BLaER1 (cell line): ENCODE measurements around the gene TPGS1.

Source experiments
- H3K27ac ChIP-seq: shearing (Covaris generic); formaldehyde crosslinking; 2 replicates; pipeline ENCODE4 v1.8.1; 2022
- H3K27me3 ChIP-seq: shearing (Covaris generic); formaldehyde crosslinking; 2 replicates; pipeline ENCODE4 v1.8.1; 2022
- H3K36me3 ChIP-seq: shearing (Covaris generic); formaldehyde crosslinking; 2 replicates; pipeline ENCODE4 v1.8.1; 2022
- H3K4me1 ChIP-seq: shearing (Covaris generic); formaldehyde crosslinking; 2 replicates; pipeline ENCODE4 v1.8.1; 2022
- H3K4me2 ChIP-seq: shearing (Covaris generic); formaldehyde crosslinking; 2 replicates; pipeline ENCODE4 v1.8.1; 2022
- H3K4me3 ChIP-seq: shearing (Covaris generic); formaldehyde crosslinking; 2 replicates; pipeline ENCODE4 v1.8.1; 2022
- H3K9ac ChIP-seq: shearing (Covaris generic); formaldehyde crosslinking; 2 replicates; pipeline ENCODE4 v1.8.1; 2022
- H3K9me3 ChIP-seq: shearing (Covaris generic); formaldehyde crosslinking; 2 replicates; pipeline ENCODE4 v1.8.1; 2022
- H4K20me1 ChIP-seq: shearing (Covaris generic); formaldehyde crosslinking; 2 replicates; pipeline ENCODE4 v1.8.1; 2022
- Cebpa-rat ChIP-seq: shearing (Covaris generic); IDR thresholded peaks from 2 replicates; pipeline ENCODE4 v1.8.1; 2022

The TPGS1 gene

DNA sequence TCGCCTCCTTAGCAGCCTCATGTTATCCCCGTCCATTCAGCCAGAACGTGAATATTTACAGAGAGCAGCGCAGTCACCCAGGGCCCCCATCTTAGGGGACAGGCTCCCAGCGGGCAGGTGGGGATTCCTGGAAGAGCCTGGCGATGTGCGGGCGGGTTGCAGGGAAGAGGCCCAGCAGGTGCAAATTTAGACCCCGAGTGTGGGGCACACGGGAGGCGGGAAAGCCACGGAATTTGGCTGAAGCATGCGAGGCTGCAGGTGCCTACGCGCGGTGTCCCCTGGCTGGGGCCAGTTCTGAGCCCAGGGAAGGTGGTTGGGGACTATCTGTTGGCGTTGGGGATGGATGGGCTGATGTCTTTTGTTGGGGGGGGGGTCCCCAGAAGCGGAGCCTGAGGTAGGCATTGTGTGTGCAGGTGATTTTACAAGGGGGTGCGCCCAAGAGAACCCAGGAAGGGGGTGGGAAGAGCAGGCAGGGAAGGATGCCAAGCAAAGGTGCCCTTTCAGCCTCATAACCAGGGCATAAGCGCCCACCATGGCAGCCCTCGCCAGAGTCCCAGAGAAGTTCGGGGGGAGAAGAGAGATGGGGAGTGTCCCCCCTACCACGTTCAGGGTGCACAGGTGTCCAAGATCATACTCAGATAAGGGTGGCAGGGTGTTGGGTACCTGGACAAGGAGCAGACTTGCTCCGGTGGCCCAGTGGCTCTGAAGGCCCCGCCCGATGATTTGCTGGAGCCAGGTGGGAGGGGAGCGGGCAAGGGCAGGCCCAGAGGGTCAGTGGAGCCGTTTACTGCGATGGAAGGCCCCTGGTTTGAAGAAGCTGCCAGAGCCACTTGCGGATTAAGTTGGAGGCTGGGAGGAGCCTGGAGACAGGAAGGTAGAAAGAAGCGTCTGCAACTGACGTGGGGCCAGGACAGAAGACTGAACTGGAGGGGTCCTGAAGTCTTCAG, 1.2 kb downstream of the TPGS1 start:
- peaks cover 12% of the 10 kb centered on the region for H3K36me3 ChIP-seq
- H3K9me3 ChIP-seq = no peaks in the 10 kb centered on the region

DNA sequence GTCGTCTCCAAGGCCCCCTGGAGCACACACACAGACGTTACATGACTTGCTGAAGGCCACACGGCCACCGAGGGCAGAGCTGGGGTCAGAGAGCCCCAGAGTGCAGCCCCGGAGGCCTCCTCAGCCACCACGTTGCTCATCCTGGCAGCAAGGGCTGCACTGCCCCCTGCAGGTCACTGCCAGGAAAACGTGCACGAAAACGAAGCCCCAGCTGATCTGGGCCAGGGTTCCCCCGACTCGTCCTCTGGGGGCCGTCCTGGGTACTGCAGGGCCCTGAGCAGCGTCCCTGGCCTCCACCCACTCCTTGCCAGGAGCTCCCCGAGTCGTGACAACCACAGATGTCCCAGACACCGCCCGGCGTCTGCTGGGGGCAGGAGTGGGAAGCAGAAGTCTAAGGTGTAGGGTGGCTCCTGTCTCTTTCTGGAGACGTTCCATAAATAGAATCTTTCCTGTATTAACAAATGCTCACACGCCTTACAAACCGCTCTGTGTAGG, 3.4 kb downstream of the TPGS1 start:
- H3K9ac ChIP-seq = peak overlapping the region; percentile 71
- H3K27me3 ChIP-seq = no peaks in the 10 kb centered on the region
- H3K4me3 ChIP-seq = peak overlapping the region; percentile 59
- peaks cover 27% of the 10 kb centered on the region for H3K36me3 ChIP-seq
- H4K20me1 ChIP-seq = peaks cover 26% of the 10 kb centered on the region
- H3K4me1 ChIP-seq = peaks cover 77% of the 10 kb centered on the region
- H3K27ac ChIP-seq = peak overlapping the region; percentile 81
- no peak for TF ChIP-seq Cebpa-rat
- H3K9me3 ChIP-seq = no peaks in the 10 kb centered on the region
- peak overlapping the region; percentile 93 for H3K4me2 ChIP-seq

More for the DNA sequence above, 1.2 kb downstream of the TPGS1 start:
- Histone ChIP-seq H3K4me3 (peak overlapping the region; percentile 91), H3K27ac (peak overlapping the region; percentile 95), H3K4me1 (peaks cover 69% of the 10 kb centered on the region), H3K9ac (peak overlapping the region; percentile 92), H4K20me1 (peaks cover 14% of the 10 kb centered on the region), H3K4me2 (peak overlapping the region; percentile 99), H3K27me3 (no peaks in the 10 kb centered on the region)
- no peak for TF ChIP-seq Cebpa-rat

DNA sequence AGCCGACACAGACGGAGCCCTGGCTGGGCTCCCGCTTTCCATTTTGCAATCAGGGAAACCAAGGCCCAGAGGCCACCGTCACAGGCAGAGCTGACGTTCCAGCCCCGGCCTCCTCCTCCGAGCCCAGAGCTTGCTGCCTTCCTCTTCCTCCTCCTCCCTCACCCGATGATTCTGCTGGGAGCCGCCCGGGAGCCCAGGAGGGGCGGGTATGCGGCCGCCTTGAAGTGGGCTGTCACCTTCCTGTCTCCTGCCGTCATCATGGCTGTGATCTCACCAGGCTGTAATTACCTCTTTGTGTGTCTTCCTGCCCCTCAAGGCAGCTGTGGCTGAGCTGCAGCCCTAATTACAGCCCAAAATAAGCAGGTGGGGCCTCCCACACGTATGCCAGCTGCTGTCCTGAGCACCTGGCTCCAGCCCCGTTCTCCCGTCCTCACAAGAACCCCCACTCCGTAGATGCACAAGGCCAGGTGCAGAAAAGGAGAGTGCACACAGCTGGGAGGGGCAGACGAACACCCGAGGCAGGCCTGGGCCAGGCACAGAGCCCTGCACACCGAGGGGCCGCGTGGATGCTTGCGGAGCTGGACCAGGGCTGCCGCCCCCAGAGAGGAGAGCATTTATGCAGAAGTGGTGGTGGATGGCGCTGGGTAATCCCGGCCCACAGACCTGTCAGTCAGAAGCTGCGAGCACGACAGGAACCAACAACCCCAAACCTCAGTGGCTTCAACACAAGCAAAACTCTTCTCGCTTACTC, 4.0 kb downstream of the TPGS1 start:
- Histone ChIP-seq H3K4me3 (peak overlapping the region; percentile 59), H3K4me2 (peak overlapping the region; percentile 93), H3K9ac (peak overlapping the region; percentile 71), H4K20me1 (peaks cover 26% of the 10 kb centered on the region), H3K36me3 (peaks cover 30% of the 10 kb centered on the region), H3K9me3 (no peaks in the 10 kb centered on the region), H3K27ac (peak overlapping the region; percentile 81), H3K27me3 (no peaks in the 10 kb centered on the region), H3K4me1 (peaks cover 71% of the 10 kb centered on the region)
- no peak for TF ChIP-seq Cebpa-rat

DNA sequence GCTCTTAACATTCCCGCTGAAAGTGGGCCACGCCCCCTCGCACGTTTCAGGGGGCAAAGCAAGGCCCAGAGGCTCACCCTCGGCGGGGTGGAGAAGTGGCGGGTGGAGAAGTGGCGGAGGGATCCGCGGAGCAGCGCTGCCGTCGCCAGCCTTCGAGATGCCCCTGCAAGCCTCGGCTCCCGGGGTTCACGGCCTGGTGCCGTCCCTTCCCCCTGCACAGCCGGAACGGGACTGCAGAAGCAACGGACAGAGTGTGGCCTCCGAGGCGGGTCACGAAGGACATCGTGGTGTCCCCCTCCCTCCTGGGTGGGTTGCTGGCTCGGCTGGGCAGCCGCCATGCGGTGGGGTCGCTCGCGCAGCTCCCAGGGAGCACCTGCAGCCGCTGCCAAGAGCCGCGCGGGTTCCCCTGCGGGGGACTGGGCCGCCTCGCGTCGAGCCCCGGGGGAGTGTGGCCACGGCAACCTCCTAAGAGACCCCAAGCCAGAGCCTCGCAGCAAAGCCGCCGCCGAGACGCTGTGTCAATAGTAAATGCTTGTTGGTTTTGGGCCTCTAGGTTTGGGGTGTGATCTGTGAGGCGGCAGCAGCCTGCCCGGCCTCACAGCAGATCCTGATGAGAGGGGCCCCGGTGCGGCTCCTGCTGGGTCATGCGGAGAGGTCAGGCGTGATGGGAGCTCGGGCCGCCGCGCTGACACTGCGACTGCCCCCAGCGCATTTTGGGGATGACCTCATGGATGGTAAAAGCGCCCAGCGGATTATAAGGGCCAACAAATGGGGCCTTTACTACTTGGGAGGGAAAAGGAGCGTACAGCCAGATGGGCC, 5.5 kb downstream of the TPGS1 start:
- Histone ChIP-seq H3K9me3 (no peaks in the 10 kb centered on the region), H3K36me3 (peaks cover 30% of the 10 kb centered on the region), H3K27me3 (no peaks in the 10 kb centered on the region), H4K20me1 (peaks cover 26% of the 10 kb centered on the region), H3K4me1 (peaks cover 69% of the 10 kb centered on the region), H3K9ac (peak overlapping the region; percentile 58; the same call in 1 of the 2 replicates), H3K27ac (peak overlapping the region; percentile 62), H3K4me2 (peak overlapping the region; percentile 93), H3K4me3 (0 out of 2 replicates have a peak overlapping the region, but pooled peaks have one; percentile 14)
- no peak for TF ChIP-seq Cebpa-rat

DNA sequence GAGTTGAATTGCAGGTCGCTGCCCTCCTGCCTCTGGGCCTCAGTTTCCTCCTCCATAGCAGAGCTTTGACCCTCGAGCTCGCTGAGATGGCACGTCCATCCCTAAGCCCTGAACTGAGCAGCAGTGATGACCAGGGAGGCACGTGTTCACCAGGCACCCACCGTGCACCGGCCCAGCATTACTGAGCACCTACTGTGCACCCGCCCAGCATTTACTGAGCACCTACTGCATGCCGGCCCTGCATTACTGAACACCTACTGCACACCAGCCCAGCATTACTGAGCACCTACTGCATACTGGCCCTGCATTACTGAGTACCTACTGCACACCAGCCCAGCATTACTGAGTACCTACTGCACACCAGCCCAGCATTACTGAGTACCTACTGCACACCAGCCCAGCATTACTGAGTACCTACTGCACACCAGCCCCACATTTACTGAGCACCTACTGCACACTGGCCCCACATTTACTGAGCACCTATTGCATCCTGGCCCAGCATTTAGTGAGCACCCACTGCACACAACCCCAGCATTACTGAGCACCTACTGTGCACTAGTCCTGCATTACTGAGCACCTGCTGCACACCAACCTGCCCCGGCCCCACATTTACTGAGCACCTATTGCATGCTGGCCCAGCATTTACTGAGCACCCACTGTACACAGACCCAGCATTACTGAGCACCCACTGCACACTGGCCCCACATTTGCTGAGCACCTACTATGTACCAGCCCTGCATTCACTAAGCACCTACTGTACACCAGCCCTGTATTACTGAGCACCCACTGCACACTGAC, 6.3 kb downstream of the TPGS1 start:
- Histone ChIP-seq H4K20me1 (peaks cover 26% of the 10 kb centered on the region), H3K4me3 (no peak overlapping the region), H3K4me1 (peaks cover 62% of the 10 kb centered on the region), H3K27me3 (no peaks in the 10 kb centered on the region), H3K27ac (peak overlapping the region; percentile 62), H3K4me2 (peak overlapping the region; percentile 93), H3K36me3 (peaks cover 30% of the 10 kb centered on the region), H3K9ac (peak overlapping the region; percentile 58; the same call in 1 of the 2 replicates), H3K9me3 (no peaks in the 10 kb centered on the region)
- no peak for TF ChIP-seq Cebpa-rat

DNA sequence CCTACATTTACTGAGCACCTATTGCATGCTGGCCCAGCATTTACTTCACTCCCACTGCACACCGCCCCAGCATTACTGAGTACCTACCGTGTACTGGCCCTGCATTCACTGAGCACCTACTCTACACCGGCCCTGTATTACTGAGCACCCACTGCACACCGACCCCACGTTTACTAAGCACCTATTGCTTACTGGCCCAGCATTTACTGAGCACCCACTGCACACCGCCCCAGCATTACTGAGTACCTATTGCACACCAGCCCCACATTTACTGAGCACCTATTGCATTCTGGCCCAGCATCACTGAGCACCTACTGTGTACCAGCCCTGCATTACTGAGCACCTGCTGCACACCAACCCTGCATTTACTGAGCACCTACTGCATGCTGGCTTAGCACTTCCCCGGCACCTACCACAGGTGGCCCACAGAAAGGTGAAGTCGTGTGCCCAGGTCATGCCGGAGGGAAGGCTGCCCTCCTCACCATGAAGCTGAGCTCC, 6.9 kb downstream of the TPGS1 start:
- H3K27ac ChIP-seq = no peak overlapping the region
- peaks cover 56% of the 10 kb centered on the region for H3K4me1 ChIP-seq
- no peak overlapping the region for H3K4me3 ChIP-seq
- no peak overlapping the region for H3K9ac ChIP-seq
- peak overlapping the region; percentile 93 for H3K4me2 ChIP-seq
- H4K20me1 ChIP-seq = peaks cover 26% of the 10 kb centered on the region
- H3K27me3 ChIP-seq = no peaks in the 10 kb centered on the region
- no peaks in the 10 kb centered on the region for H3K9me3 ChIP-seq
- H3K36me3 ChIP-seq = peaks cover 30% of the 10 kb centered on the region
- no peak for TF ChIP-seq Cebpa-rat

DNA sequence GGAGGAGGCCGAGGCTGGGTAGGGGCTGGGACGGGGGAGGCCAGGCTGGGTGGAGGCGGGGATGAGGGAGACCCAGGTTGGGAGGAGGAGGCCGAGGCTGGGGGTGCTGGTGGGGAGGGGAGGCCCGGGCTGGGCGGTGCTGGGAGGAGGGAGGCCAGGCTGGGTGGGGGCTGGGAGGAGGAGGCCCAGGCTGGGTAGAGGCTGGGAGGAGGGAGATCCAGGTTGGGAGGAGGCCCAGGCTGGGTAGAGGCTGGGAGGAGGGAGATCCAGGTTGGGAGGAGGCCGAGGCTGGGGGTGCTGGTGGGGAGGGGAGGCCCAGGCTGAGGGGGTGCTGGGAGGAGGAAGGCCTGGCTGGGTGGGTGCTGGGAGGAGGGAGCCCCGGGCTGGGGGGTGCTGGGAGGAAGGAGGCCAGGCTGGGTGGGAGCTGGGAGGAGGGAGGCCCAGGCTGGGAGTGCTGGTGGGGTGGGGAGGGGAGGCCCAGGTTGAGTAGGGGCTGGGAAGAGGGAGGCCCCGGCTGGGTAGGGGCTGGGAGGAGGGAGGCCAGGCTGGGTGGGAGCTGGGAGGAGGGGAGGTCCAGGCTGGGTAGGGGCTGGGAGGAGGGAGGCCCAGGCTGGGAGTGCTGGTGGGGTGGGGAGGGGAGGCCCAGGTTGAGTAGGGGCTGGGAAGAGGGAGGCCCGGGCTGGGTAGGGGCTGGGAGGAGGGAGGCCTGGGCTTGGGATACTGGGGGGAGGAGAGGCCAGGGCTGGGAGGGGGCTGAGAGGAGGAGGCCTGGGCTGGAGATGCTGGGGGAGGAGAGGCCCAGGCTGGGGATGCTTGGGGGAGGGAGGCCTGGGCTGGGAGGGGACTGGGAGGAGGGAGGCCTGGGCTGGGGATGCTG, 10.7 kb downstream of the TPGS1 start:
- Histone ChIP-seq H3K4me2 (no peak overlapping the region), H3K9ac (no peak overlapping the region), H3K4me3 (no peak overlapping the region), H3K36me3 (peaks cover 37% of the 10 kb centered on the region), H4K20me1 (peaks cover 17% of the 10 kb centered on the region), H3K27ac (no peak overlapping the region), H3K4me1 (peaks cover 28% of the 10 kb centered on the region), H3K9me3 (no peaks in the 10 kb centered on the region), H3K27me3 (no peaks in the 10 kb centered on the region)
- TF ChIP-seq Cebpa-rat = no peak
